Lower lobe of right lung (tissue), 2 donors: ENCODE data around the gene PPP6R3. TPM values are rescaled to one million over a fixed set of nuclear protein-coding genes. Genes with fewer than 3 reads are reported as not detected.

ENCODE experiments used
- ATAC-seq, 2 donors: fragments of 200-7000 bp; cut with Tn5 transposase; one replicate each; pipeline ENCODE4 v1.9.1; 2020 to 2022; ENCODE audit warnings: mild to moderate bottlenecking in 2 of 2, moderate library complexity in 2 of 2
- DNase-seq: peaks from one replicate; pipeline ENCODE4 v3.0.0-alpha.2; 2020
- H3K27ac ChIP-seq: fragments of 200-600 bp; one replicate; pipeline ENCODE4 v1.8.0; 2022
- H3K27me3 ChIP-seq: fragments of 200-600 bp; one replicate; pipeline ENCODE4 v1.8.0; 2022; ENCODE audit warnings: low read depth
- H3K36me3 ChIP-seq: fragments of 200-600 bp; one replicate; pipeline ENCODE4 v1.8.0; 2022; ENCODE audit warnings: mild to moderate bottlenecking
- H3K4me1 ChIP-seq: fragments of 200-600 bp; one replicate; pipeline ENCODE4 v1.8.0; 2022
- H3K4me3 ChIP-seq: fragments of 200-600 bp; one replicate; pipeline ENCODE4 v1.8.0; 2022; ENCODE audit warnings: mild to moderate bottlenecking
- H3K9me3 ChIP-seq: fragments of 200-600 bp; one replicate; pipeline ENCODE4 v1.8.0; 2022
- intact Hi-C: fragments of 100-400 bp; cut with DNase I; formaldehyde crosslinking; loops from one replicate; pipeline ENCODE4 v1.11.0; 2022
- total RNA-seq: library from RNA; stranded (reverse); fragmentation: NEBNext Ultra II Directional; extraction: Animal tissue kit (Norgen Biotek cat#: 25700); gene quantifications from one replicate; pipeline ENCODE4 v1.2.1, GENCODE V29; 2021
- TF ChIP-seq, protein P1 (sequence below): fragments of 200-600 bp; IDR thresholded peaks from one replicate; pipeline ENCODE4 v1.8.0; 2022; ENCODE audit warnings: antibody characterized with exemption, mild to moderate bottlenecking
- donor health status: DM: no; HTN: yes; CAD: no; lungs with severe emphysema.

Gene PPP6R3
- total RNA-seq, 1 donor from 2014 or later: 98.0 TPM

DNA sequence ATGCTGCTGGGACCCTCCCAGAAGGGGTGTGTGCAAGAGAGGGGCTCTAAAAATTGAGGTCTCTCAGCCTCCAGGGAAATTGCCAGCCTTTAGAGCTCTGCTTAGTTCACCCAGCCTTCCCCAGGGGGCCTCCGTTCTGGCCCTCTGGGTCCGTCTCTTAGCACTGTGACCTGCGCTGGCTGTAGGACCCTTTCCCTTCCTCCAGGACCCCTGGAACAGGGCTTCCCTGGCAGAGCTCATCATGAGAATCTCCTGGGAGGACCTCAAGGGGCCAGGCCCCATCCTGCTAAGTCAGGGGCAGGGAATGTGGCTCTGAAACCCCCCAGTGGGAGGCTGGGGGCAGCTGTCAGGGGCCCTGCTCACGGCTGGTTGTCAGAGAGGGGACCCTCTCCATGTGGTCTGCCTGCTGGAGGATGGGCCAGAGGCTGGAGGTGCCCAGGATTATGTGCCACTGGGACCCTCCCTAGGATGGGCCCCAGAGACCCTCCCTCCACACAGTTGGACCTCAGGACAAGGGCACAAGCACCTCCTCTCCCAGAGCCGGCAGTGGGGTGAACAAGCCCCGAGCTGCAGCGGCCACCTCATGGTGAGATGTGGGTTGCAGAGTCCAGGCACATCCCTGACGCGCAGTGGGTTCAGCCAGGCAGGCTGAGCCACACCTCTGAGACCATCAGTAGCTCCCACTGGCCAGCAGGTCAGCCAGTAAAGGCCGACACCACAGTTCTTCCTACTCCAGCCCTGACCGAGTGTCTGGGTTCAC is 196.6 kb downstream of the PPP6R3 start:
- intact Hi-C loops: no loop called here
- DNase-seq (no peak), ATAC-seq (no peak)
- H3K4me1 ChIP-seq: no peaks in the 10 kb centered on the region
- TF ChIP-seq, protein P1, sequence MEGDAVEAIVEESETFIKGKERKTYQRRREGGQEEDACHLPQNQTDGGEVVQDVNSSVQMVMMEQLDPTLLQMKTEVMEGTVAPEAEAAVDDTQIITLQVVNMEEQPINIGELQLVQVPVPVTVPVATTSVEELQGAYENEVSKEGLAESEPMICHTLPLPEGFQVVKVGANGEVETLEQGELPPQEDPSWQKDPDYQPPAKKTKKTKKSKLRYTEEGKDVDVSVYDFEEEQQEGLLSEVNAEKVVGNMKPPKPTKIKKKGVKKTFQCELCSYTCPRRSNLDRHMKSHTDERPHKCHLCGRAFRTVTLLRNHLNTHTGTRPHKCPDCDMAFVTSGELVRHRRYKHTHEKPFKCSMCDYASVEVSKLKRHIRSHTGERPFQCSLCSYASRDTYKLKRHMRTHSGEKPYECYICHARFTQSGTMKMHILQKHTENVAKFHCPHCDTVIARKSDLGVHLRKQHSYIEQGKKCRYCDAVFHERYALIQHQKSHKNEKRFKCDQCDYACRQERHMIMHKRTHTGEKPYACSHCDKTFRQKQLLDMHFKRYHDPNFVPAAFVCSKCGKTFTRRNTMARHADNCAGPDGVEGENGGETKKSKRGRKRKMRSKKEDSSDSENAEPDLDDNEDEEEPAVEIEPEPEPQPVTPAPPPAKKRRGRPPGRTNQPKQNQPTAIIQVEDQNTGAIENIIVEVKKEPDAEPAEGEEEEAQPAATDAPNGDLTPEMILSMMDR: no peak
- no peak overlapping the region for H3K4me3 ChIP-seq
- no peak overlapping the region for H3K27ac ChIP-seq
- no peaks in the 10 kb centered on the region for H3K9me3 ChIP-seq
- peaks cover 10% of the 10 kb centered on the region for H3K27me3 ChIP-seq
- no peaks in the 10 kb centered on the region for H3K36me3 ChIP-seq

GRCh38 chr11:68658097-68658496 is 197.5 kb downstream of the PPP6R3 start:
- TF ChIP-seq, protein P1: no peak

DNA sequence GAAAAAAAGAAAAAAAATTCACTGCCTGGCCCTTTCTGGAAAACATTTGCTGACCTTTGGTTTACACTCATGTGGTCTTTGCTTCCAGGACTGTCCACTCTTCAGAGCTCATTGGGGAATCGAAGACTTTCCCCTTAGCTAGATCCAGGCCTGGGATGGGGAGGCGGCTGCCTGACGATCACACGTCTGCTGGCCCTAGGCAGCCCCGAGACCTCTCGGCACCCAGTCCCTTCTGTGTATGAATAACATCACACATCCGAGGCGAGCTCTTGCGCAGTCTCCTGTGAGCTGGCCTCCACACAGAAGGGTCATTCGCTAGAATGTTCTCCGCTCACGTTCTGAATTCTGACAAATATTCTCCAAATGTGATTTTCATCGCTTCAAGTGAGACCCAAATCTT is 198.1 kb downstream of the PPP6R3 start:
- no peak for DNase-seq
- no peak for ATAC-seq

More at GRCh38 chr11:68658097-68658496, 197.5 kb downstream of the PPP6R3 start:
- Histone ChIP-seq H3K9me3 (no peaks in the 10 kb centered on the region), H3K27ac (no peak overlapping the region), H3K36me3 (no peaks in the 10 kb centered on the region), H3K27me3 (peaks cover 1% of the 10 kb centered on the region), H3K4me3 (no peak overlapping the region), H3K4me1 (no peaks in the 10 kb centered on the region)
- no peak for ATAC-seq
- intact Hi-C loops: no loop called here
- DNase-seq: no peak

DNA sequence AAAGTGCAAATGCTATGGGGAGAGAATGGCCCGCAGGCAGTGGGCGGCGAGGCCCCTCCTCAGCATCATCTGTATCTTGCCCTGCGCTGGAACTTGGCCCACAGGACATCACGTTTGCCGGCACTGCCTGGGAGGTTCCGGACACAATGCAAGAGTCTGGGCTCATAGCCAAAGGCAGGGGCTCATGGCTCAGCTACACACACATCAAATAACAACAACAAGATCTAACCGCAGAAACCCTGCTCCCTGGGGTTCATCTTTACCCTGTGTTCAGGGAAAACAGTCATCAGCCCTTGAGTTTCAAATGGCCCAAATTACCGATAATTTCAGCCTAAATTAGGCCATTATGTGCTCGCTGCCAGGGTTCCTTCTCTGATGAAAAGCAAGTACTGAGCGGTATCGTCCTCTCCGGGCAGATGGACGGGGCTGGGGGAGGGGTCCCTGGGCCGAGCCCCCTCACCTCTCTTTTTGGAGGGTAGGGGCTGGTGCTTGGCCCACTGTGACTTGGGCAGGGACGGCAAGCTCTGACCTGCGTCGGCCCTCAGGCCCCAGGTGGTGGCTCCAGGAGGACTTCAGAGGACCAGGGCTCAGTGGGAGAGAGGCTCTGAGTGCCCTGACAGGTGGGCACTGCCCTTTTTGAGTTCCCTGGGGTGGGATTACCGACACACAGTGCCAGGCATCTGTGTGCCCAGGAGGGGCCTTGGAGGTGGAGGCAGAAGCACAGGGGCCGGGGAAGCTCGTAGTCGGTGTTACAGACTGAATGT is 198.8 kb downstream of the PPP6R3 start:
- Histone ChIP-seq H3K27me3 (peaks cover 10% of the 10 kb centered on the region), H3K36me3 (no peaks in the 10 kb centered on the region), H3K27ac (no peak overlapping the region), H3K4me3 (no peak overlapping the region), H3K9me3 (no peaks in the 10 kb centered on the region), H3K4me1 (no peaks in the 10 kb centered on the region)
- intact Hi-C loops: no loop called here
- TF ChIP-seq, protein P1: no peak
- ATAC-seq (peak in 1 of 2 donors; percentile 25), DNase-seq (no peak)

More for the DNA sequence above, 198.1 kb downstream of the PPP6R3 start:
- H3K27me3 ChIP-seq: peaks cover 4% of the 10 kb centered on the region
- no peak overlapping the region for H3K4me3 ChIP-seq
- H3K9me3 ChIP-seq: no peaks in the 10 kb centered on the region
- TF ChIP-seq, protein P1: no peak
- H3K27ac ChIP-seq: no peak overlapping the region
- no peaks in the 10 kb centered on the region for H3K36me3 ChIP-seq
- H3K4me1 ChIP-seq: no peaks in the 10 kb centered on the region
- intact Hi-C loops: no loop called here

DNA sequence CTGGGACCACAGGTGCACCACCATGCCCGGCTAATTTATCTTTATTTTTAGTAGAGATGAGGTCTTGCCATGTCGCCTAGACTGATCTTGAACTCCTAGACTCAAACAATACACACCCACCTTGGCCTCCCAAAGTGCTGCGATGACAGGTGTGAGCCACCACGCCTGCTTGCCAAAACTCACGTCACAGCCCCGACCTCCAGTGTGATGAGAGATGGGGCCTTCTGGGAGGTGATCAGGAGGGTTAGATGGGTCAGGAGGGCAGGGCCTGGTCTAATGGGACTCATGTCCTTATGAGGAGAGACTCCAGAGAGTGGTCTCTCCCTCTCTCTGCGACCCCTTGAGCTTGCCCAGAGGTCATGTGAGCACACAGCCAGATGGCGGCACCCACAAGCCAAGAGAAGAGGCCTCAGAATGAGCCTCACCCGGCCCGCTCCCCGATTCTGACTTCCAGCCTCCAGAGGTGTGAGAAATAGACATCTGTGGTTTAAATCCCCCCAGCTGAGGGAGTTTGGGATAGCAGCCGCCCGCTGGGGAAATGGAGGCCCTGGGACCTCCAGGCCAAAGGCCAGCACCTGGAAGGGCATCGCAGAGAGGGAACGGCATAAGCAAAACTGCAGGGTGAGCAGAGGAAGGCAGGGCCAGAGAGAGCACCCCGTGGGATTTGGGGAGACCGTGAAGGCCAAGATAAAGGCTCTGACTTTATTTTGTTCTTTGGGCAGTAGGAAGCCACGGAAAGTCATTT is 199.7 kb downstream of the PPP6R3 start:
- intact Hi-C loops: no loop called here
- Histone ChIP-seq H3K27ac (no peak overlapping the region), H3K9me3 (no peaks in the 10 kb centered on the region), H3K27me3 (peaks cover 19% of the 10 kb centered on the region), H3K4me1 (no peaks in the 10 kb centered on the region), H3K36me3 (no peaks in the 10 kb centered on the region), H3K4me3 (no peak overlapping the region)
- TF ChIP-seq, protein P1: no peak
- no peak for DNase-seq
- ATAC-seq: no peak
